Measurements from ENCODE around the gene TGM2.

DNA sequence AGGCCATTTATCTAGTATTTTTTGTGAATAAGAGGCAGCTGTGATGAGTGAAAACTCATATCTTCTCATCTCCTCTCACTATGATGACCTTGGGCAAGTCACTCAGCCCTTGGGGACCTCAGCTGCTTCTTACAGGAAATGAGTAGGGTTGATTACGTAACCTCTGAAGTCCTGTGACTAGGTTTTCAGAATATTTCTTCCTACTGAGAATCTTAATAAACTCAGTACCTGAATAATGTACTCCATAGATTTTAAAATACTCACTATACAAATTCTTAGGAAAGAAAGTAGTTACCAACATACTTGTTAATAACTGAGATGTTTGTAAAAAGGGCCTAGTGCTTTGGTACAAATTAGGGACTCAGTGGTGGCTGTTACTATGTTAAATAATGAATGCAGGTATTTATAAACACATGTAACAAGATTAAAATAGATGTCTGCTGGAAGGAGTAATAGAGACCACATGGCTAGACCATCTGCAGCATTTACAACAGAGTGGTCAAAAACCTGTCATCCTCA lies 70.6 kb downstream of the TGM2 start:
- no peak for TF ChIP-seq POLR2A (IDR thresholded peaks at IDR 0.05)
- TF ChIP-seq, protein P1, sequence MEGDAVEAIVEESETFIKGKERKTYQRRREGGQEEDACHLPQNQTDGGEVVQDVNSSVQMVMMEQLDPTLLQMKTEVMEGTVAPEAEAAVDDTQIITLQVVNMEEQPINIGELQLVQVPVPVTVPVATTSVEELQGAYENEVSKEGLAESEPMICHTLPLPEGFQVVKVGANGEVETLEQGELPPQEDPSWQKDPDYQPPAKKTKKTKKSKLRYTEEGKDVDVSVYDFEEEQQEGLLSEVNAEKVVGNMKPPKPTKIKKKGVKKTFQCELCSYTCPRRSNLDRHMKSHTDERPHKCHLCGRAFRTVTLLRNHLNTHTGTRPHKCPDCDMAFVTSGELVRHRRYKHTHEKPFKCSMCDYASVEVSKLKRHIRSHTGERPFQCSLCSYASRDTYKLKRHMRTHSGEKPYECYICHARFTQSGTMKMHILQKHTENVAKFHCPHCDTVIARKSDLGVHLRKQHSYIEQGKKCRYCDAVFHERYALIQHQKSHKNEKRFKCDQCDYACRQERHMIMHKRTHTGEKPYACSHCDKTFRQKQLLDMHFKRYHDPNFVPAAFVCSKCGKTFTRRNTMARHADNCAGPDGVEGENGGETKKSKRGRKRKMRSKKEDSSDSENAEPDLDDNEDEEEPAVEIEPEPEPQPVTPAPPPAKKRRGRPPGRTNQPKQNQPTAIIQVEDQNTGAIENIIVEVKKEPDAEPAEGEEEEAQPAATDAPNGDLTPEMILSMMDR (IDR thresholded peaks at IDR 0.05): no peak
